GM12873 (cell line): Measurements from ENCODE around the gene C17orf50.

Source experiments
- TF ChIP-seq, protein P1 (sequence below): IDR thresholded peaks from 2 replicates; pipeline ENCODE4 v1.5.1; 2012; ENCODE audit warnings: low read depth, mild to moderate bottlenecking, moderate library complexity, low read length, control low read depth; ENCODE audit not compliant: insufficient read depth; ENCODE audit errors: missing control alignments

Gene C17orf50

DNA sequence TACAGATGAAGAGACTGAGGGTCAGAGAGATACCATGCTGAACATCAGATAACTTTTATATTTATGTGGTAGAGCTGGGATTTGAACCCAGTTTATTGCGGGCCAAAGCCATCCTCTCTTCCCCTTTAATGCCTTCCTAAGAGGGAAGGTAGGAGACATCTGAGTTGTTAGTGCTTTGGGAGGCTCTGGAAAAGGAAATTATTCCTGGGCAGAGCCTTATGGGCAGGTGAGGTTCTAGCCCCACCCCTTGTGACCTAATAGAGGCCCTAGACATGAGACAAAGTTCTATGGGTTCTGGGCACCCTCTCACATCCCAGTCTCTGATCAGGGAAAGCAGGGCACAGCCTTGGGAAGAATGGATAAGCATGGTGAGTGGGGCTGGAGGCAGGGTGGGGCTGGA is at the start of gene C17orf50:
TSS of gene C17orf50 (plus strand) at position 301 of the 400 bp plus-strand sequence. CDS start at position 356, 55 bp downstream.
- TF ChIP-seq, protein P1, sequence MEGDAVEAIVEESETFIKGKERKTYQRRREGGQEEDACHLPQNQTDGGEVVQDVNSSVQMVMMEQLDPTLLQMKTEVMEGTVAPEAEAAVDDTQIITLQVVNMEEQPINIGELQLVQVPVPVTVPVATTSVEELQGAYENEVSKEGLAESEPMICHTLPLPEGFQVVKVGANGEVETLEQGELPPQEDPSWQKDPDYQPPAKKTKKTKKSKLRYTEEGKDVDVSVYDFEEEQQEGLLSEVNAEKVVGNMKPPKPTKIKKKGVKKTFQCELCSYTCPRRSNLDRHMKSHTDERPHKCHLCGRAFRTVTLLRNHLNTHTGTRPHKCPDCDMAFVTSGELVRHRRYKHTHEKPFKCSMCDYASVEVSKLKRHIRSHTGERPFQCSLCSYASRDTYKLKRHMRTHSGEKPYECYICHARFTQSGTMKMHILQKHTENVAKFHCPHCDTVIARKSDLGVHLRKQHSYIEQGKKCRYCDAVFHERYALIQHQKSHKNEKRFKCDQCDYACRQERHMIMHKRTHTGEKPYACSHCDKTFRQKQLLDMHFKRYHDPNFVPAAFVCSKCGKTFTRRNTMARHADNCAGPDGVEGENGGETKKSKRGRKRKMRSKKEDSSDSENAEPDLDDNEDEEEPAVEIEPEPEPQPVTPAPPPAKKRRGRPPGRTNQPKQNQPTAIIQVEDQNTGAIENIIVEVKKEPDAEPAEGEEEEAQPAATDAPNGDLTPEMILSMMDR, result no peak

DNA sequence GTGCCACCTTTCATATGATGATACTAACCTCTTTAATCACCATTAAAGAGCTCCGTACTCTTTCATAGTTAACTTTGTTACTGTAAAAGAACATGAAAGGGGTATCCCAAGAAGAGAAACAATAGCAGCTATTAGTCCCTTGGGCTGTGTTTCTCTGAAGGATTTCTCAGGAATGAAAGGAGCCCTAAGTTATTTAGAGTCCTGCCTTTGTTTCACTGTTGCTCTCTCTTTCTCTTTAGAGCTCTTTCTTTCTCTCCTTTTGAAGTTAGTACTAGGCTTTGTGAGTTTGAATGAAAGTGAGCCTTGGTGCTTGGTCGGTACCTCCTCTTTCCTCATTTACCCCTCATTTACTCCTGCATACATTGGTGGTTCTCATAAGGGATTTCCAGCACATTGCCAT is 49.7 kb upstream of the C17orf50 start:
- TF ChIP-seq, protein P1, result no peak

DNA sequence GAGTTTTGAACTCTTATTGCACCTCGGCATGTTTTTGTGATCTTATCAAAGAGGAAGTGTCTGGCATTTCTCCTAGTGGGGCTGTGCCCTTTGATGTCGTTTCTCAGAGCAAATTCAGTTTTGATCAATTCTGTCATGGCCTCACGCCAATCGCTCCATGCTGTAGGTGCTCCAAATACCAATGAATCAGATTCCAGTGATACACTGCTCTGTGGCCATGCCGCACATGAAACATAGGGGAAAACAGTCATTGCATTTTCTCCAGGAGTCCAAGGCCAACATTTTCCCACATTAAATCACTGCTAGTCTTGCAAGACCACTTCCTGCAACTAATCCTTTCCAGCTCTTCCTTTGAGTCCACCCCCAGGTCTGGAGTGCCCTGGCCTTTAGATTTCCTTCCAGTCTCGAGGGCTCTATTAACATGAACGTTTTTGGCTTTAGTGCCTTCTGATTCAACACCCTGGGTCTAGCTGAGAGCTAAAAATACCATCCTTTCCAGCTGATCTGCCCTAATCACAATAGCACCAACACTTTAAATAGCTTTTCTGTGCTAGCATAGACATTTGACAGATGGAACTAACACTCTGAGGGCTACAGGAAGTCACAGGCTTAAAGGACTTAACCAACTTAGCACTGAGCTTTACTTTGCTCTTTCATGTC is 47.5 kb upstream of the C17orf50 start:
- TF ChIP-seq, protein P1, result no peak

DNA sequence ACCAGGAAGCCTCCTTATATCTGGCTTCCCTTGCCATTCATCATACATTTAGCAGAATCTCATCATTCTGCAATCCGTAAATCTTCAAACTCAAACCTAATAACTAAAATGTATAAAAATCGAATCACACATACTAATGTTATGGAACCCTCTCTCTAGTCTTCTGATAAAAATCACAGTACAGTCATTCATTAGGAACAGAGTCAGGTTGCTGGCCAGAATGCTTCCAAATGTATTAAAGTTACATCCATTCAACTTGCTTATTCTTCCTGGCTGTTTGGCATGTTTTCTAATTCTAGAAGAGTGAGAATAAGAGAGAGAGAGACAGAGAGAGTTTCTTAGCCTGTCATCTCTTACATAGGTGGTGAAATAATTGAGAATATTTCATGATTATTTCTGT is 45.7 kb upstream of the C17orf50 start:
- TF ChIP-seq, protein P1, result no peak

DNA sequence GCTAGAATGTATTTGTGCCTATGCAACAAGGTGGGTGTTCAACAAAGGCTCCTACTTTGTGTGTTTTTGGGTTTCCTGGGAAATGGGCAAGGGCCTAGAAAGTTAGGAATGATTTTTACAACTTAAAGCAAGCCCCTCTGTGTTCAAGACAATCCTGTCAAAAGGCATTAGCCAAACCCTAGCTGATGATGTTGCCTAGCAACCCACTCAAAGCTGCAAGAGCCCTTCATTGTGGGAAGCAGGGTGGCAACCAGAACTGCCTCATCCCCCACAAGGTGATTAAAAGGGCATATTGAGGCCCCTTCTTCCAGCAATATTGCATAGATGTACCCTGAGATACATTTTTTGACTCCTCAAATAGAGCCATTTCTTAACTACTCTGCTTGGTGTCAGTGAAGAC is 45.3 kb upstream of the C17orf50 start:
- TF ChIP-seq, protein P1, result no peak

DNA sequence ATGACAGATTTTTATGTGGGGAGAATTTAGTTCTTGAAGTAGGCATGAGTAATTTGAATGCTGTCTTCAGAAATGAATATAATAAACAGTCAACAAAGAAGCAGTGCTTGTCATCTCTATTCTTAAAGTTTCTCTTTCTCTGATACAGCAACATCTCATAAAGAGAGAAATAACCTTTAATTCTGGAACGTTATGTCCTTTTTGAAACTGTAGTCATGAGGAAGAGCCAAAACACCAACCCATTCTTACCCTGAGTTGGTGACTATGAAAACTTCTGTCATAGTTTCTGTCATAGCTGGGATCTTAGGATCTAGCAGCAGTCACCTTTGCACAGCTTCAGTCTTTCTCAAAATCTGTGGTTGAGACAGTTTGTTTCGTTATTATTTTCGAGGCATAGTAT is 44.5 kb upstream of the C17orf50 start:
- TF ChIP-seq, protein P1, result no peak

DNA sequence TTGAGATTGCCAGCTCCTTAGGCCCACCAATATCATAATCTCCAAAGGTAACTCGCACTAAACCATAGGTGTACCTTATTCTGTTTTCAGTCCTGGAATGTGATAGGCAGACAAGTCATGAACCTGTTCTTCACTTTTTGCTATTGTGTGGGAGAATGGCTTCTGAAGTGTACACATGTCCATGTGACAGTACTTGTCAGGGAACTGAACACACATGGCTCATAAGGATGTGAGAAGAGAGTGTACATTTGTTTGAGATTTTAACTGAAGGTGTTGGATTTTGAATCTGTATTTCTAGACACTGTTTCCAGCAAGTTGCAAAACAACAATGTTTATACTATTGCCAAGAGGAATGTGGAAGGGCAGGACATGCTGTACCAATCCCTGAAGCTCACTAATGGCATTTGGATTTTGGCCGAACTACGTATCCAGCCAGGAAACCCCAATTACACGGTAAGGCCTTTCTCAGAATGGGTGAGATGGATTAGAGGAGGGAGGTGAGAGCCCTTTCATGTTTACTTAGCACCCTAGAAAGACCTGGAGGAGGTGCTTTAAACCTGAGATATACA is 43.7 kb upstream of the C17orf50 start:
- TF ChIP-seq, protein P1, result no peak
